Mucosa of gallbladder (tissue), 1 donor: ENCODE results near the gene GSC. TPM values are rescaled to one million over a fixed set of nuclear protein-coding genes. Genes with fewer than 3 reads are reported as not detected.
"Not testable (repeated sequence)": the region's sequence is repeated elsewhere in the genome, so short reads cannot be mapped to it uniquely, and the experiment has no call there.

Experiments used
- DNase-seq: peaks from one replicate; pipeline ENCODE4 v3.0.0-alpha.2; 2020; ENCODE audit warnings: low spot score
- total RNA-seq: library from RNA; stranded (reverse); gene quantifications from one replicate; pipeline ENCODE4 v1.2.1, GENCODE V29; 2021
- donor health status: DM: no; HTN: no; CAD: no.

Gene GSC
- not detected for total RNA-seq

DNA sequence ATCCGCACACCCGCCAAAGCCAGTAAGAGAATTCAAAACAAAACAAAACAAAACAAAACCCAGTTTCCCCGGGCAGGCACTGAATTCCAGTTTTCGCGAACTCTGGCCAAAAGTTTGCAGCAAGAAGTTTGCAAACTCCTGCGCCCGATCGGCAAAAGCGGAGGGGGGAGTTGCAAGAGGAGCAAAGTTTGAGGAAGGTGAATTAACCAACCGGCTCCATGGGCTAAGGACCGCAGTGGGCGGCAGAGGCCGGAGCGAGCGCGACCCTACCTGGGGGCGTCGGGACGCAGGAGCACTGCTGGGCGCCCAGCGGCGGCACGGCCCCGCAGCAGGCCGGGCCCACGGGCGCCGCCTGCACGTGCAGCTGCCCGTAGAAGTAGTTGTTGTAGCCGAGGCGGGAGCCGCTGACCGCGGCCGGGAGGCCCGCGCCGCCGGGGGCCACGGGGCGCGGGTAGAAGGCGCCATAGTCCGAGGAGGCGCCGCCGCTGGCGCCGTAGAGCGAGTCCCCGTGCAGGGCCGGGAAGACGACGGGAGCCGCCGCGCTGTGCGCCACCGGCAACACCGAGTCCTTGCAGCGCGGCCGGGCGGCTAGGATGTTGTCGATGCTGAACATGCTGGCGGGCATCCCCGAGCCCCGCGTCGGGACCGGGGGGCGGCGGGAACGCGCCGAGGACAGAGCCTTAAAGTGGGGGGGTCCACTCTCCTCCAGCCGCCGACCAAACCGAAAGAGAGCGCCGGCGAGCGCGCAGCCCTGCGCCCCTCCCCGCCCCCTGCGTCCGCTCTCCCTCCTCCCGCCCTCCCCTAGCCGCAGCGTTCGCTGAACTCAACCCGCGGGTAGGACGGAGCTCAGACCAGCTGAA lies at the start of gene GSC:
TSS of gene GSC (minus strand) at position 723 of the 860 bp plus-strand sequence. CDS start at position 625, 98 bp downstream.
- no peak for DNase-seq

- no peak for DNase-seq
Observed at GRCh38 chr14:94819531-94819930, 49.6 kb upstream of the GSC start.

GRCh38 chr14:94816113-94816512 lies 46.2 kb upstream of the GSC start:
- no peak for DNase-seq

GRCh38 chr14:94805680-94806288 lies 35.9 kb upstream of the GSC start:
- peak; percentile 24 for DNase-seq

- DNase-seq, result no peak
Observed at GRCh38 chr14:94801225-94801624, 31.3 kb upstream of the GSC start.

DNA sequence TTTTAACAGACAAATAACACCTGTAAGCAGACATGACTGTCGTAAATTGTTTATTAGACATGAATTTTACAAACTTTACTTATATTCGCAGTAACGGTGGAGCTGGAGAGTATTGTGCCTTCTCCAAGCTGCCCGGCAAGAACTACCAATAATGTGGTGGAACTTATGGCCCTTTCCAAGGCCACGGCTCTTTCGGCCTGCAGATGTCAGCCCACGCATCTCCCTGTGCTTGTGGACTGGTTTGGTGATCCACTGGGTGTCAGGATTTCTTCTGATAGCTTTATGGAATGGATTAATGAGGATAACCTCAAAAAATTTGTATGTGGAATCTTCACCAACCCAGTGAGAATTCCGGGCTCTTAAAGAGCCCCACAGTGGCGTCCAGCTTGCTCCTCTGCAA lies 30.9 kb upstream of the GSC start:
- DNase-seq, result not testable (repeated sequence)

GRCh38 chr14:94797887-94798286 lies 28.0 kb upstream of the GSC start:
- DNase-seq, result no peak

GRCh38 chr14:94796278-94796677 lies 26.4 kb upstream of the GSC start:
- no peak for DNase-seq

- DNase-seq, result no peak
Observed at GRCh38 chr14:94795372-94795771, 25.5 kb upstream of the GSC start.

- no peak for DNase-seq
Observed at GRCh38 chr14:94793901-94794300, 24.0 kb upstream of the GSC start.

DNA sequence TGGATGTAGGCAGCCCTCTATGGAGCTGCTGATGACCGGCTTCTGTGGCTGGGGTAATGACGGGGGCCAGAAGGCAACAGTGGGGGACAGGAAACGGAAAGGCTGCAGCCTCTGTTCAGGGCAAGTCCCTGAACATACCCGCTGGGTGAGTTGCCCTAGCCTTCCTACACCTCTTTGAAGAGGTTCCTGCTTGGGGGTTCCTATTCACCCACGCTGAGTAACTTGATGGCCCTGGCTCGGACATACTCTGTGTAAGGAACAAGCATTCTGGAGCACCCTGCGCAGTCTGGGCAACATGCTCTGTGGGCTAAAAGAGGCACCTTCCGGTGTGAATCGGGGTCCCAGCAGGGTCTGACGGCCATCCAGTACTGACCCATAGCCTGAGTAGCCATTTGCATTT lies 17.7 kb upstream of the GSC start:
- no peak for DNase-seq

DNA sequence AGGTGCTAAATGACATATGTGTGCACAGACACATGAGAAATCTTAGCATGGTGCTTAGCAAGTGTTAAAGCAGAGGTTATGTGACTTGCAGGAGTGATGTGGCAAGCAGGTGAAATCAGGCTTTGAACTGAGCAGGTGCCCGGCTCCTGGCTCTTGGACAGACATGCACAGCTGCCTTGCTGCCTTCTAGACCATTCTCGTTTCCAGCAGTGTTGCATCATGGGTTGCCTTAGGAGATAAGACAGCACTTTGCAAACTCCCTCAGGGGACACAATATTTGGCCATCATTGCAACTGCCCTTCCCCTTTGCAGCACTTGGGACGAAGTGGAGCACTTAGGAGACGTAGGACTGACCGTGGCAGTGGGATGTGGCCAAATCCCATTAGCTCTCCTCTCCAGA lies 17.2 kb upstream of the GSC start:
- no peak for DNase-seq

GRCh38 chr14:94780536-94781399 lies 10.9 kb upstream of the GSC start:
- no peak for DNase-seq

DNA sequence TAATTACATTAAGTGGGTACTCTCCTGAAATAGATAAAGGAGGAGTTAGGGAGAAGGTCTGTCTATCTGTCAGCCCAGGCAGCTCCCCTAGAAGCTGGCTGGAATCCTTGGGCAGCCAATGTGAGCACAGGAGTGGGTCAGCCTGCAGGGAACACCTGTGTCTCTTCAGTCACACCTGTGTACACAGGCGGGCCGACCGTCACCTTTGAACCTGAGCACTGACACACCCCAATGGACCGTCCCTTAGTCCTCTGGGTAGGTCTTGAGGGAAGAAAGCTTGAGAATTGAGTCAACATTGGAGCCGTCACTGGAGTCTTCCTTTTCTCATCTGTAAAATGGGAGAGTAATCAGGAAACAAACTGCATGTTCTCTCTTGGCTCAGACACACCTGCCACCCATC lies 9.8 kb upstream of the GSC start:
- no peak for DNase-seq

DNA sequence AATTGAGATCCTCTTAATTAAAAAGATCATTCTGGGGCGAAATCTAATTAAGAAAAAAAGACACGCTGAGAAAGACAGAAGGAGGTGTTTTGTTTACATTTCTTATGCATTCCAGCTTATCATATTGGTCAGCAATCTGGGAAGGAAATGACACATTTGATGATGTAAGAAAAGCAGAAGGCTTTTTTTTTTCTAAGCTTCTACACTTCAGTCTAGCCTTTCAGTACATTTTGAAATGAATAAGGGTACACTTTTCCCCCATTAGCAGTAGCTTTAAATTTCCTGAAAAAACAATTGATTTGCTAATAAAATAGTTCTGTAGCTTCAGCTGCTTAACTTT lies 5.9 kb upstream of the GSC start:
- DNase-seq, result no peak

DNA sequence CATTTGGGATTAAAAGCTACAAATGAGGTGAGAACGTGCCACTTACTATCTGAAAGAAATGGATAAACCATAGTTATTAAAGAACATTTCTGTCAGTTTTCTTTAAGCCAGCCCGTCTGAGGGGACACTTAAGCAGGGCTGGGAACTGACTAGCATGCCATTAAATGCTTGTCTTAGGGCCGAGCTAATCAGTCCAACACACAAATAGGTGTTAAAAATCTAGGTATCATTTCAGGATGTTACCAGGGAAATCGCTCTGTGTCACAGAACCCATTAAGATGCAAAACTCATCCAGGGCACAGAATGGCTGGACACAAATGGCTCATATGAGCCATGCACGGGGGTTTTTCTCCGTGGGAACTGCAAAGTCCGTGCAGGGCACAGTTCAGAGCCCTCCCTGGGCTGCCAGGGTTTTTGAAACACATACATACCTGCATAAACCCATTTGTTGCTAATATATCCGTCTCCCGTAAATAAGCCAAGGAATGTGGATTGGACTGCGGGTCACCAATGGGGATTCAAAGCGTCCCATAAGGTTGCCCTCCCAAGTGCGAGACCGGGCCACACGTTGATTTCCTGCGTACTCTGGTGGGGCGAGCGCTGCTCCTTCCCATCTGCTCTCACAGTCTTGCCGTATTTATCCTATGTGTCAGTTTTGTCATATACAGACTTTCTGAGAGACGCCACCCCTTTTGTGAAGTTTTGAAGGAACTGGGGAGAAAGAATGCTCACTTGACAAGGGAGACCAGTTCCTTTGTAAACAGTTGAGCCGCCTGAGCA lies 5.4 kb upstream of the GSC start:
- no peak for DNase-seq

- DNase-seq, result no peak
Observed at GRCh38 chr14:94774344-94775090, 4.6 kb upstream of the GSC start.

DNA sequence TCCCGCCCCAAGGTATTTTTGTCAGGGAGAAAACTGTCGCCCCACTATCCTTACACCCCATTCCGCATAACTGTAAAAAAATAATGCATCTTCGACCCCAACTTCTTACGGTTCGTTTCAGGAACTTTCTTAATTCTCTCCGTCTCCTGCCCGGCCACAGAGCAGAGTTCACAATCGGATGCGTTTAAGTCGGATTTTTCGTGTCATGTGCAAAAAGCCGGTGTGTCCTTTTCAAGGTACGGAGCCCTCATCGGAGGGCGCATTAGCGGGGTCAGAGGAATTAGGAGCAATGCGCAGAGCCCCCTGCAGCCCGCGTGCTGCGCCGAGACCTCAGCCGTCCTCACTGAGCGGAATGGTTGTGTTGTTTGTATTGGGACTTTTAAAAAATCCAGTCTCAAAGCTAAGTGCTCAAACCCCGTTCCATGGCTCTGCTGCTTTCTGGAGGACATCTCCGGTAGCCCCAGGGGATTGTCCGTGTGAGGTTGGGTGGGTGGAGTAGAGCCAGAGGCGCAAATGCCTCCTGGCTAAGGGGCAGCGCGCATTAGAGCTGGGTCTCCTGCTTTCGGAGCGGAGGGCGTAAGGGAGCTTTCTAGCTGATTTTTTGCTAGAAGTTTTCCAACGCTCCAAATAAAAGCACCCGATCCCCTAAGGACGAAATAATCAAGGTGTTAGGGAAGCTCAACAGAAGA lies 3.9 kb upstream of the GSC start:
- DNase-seq, result no peak

- no peak for DNase-seq
Observed at GRCh38 chr14:94773061-94773648, 3.2 kb upstream of the GSC start.

GRCh38 chr14:94772548-94772947 lies 2.6 kb upstream of the GSC start:
- no peak for DNase-seq
